OCI-LY1 (cell line): ENCODE results near the gene GPR32.
"Not testable (repeated sequence)": the region's sequence is repeated elsewhere in the genome, so short reads cannot be mapped to it uniquely, and the experiment has no call there.

Experiments
- H2AFZ ChIP-seq: fragments of 200-600 bp; sonication (generic), shearing (Covaris generic); 2 replicates; pipeline ENCODE4 v1.6.0; 2014; ENCODE audit warnings: antibody characterized with exemption, mild to moderate bottlenecking, low read length
- H3F3A ChIP-seq: fragments of 200-600 bp; sonication (generic), shearing (Covaris generic); 2 replicates; pipeline ENCODE4 v1.6.0; 2014; ENCODE audit warnings: mild to moderate bottlenecking, antibody characterized with exemption, low read length, moderate library complexity; ENCODE audit not compliant: insufficient read depth
- H3K27ac ChIP-seq: fragments of 200-600 bp; sonication (generic); 2 replicates; pipeline ENCODE4 v1.5.1; 2014; ENCODE audit warnings: low read length, mixed run types, mild to moderate bottlenecking, low read depth; ENCODE audit not compliant: poor library complexity, severe bottlenecking
- H3K27me3 ChIP-seq: fragments of 200-600 bp; sonication (generic); 2 replicates; pipeline ENCODE4 v1.6.0; 2014; ENCODE audit warnings: antibody characterized with exemption, mild to moderate bottlenecking, low read length, moderate library complexity; ENCODE audit not compliant: insufficient read depth
- H3K36me3 ChIP-seq: fragments of 200-600 bp; sonication (generic); 2 replicates; pipeline ENCODE4 v1.6.1; 2014; ENCODE audit warnings: mild to moderate bottlenecking, antibody characterized with exemption, low read length, moderate library complexity, mixed read lengths; ENCODE audit not compliant: insufficient read depth
- H3K4me1 ChIP-seq: fragments of 200-600 bp; sonication (generic); 2 replicates; pipeline ENCODE4 v1.5.1; 2014; ENCODE audit warnings: mild to moderate bottlenecking, low read length, moderate library complexity; ENCODE audit not compliant: insufficient read depth, severe bottlenecking
- H3K4me2 ChIP-seq: fragments of 200-600 bp; sonication (generic), shearing (Covaris generic); 2 replicates; pipeline ENCODE4 v1.6.1; 2014; ENCODE audit warnings: low read length
- H3K4me3 ChIP-seq: fragments of 200-600 bp; sonication (generic); 2 replicates; pipeline ENCODE4 v1.5.1; 2014; ENCODE audit warnings: low read length, low read depth, mild to moderate bottlenecking, mixed read lengths; ENCODE audit not compliant: poor library complexity, severe bottlenecking
- H3K79me2 ChIP-seq: fragments of 200-600 bp; shearing (Covaris generic); 2 replicates; pipeline ENCODE4 v1.6.1; 2016; ENCODE audit warnings: mixed run types, low read length, mixed read lengths; ENCODE audit not compliant: insufficient read depth
- H3K9ac ChIP-seq: fragments of 200-600 bp; sonication (generic), shearing (Covaris generic); 2 replicates; pipeline ENCODE4 v1.6.1; 2014; ENCODE audit warnings: mild to moderate bottlenecking, low read length, mixed read lengths
- H3K9me2 ChIP-seq: fragments of 200-600 bp; sonication (generic), shearing (Covaris generic); 2 replicates; pipeline ENCODE4 v1.6.1; 2014; ENCODE audit warnings: low read depth, mild to moderate bottlenecking, low read length, mixed read lengths
- H3K9me3 ChIP-seq: fragments of 200-600 bp; shearing (Covaris generic); 2 replicates; pipeline ENCODE4 v1.6.1; 2014; ENCODE audit warnings: low read length, mixed read lengths
- H4K20me1 ChIP-seq: fragments of 200-600 bp; sonication (generic), shearing (Covaris generic); 2 replicates; pipeline ENCODE4 v1.6.0; 2016; ENCODE audit warnings: mild to moderate bottlenecking, low read length; ENCODE audit not compliant: insufficient read depth
- CTCF ChIP-seq: fragments of 200-600 bp; sonication (generic), shearing (Covaris generic); IDR thresholded peaks from 2 replicates; pipeline ENCODE4 v1.5.1; 2017; ENCODE audit warnings: mild to moderate bottlenecking, antibody characterized with exemption, low read length, moderate library complexity, mixed read lengths
- EZH2 ChIP-seq: fragments of 200-600 bp; sonication (generic), shearing (Covaris generic); IDR thresholded peaks from 2 replicates; pipeline ENCODE4 v1.8.0; 2017; ENCODE audit warnings: borderline replicate concordance, mixed run types, mild to moderate bottlenecking, antibody characterized with exemption, low read length, moderate library complexity, mixed read lengths

Gene GPR32

GRCh38 chr19:50768277-50768676 is 2.0 kb upstream of the GPR32 start:
- Histone ChIP-seq H3K79me2 (no peaks in the 10 kb centered on the region), H3K27me3 (no peaks in the 10 kb centered on the region), H4K20me1 (no peaks in the 10 kb centered on the region), H3F3A (no peaks in the 10 kb centered on the region), H3K9me2 (no peaks in the 10 kb centered on the region), H3K27ac (no peak overlapping the region), H3K9me3 (no peaks in the 10 kb centered on the region), H3K9ac (no peak overlapping the region), H3K36me3 (no peaks in the 10 kb centered on the region; the same call in 1 of the 2 replicates), H3K4me2 (no peak overlapping the region), H3K4me1 (no peaks in the 10 kb centered on the region), H3K4me3 (no peak overlapping the region), H2AFZ (no peak overlapping the region)
- no peak for TF ChIP-seq CTCF
- no peak for TF ChIP-seq EZH2

GRCh38 chr19:50770888-50771287 is 624 bp downstream of the GPR32 start:
- Histone ChIP-seq H3K9ac (no peak overlapping the region), H4K20me1 (no peaks in the 10 kb centered on the region), H3F3A (no peaks in the 10 kb centered on the region), H3K79me2 (no peaks in the 10 kb centered on the region), H3K4me1 (no peaks in the 10 kb centered on the region), H3K36me3 (no peaks in the 10 kb centered on the region; the same call in 1 of the 2 replicates), H3K27ac (no peak overlapping the region), H3K27me3 (no peaks in the 10 kb centered on the region), H3K9me3 (no peaks in the 10 kb centered on the region), H3K4me3 (no peak overlapping the region), H3K4me2 (no peak overlapping the region), H3K9me2 (no peaks in the 10 kb centered on the region), H2AFZ (no peak overlapping the region)
- TF ChIP-seq CTCF (no peak), EZH2 (no peak)

DNA sequence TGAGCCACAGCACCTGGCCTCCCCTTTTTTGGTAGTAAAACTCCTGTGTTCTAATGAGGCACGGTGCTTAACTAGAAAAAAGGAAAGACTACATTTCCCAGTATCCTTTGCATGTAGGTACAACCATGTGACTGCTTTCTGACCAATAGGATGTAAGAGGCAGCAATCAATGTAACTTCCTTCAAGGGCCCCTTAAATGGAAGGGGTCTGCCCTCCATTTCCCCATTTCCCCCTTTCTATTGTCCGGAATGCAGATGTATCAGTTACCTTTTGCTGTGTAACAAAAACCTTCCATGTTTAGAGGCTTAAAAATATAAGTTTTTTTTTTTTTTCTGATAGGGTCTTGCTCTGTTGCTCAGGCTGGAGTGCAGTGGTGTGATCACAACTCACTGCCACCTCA is 2.2 kb downstream of the GPR32 start:
- Histone ChIP-seq H3K4me3 (no peak overlapping the region), H3K27me3 (no peaks in the 10 kb centered on the region)

GRCh38 chr19:50772912-50773311 is 2.6 kb downstream of the GPR32 start:
- not testable (repeated sequence) for H3K9me2 ChIP-seq, H3K27me3 ChIP-seq, H3K4me2 ChIP-seq, H3K4me1 ChIP-seq, H4K20me1 ChIP-seq, H3K9me3 ChIP-seq, H3K9ac ChIP-seq, H3K4me3 ChIP-seq, H3K36me3 ChIP-seq, H3K27ac ChIP-seq, H3K79me2 ChIP-seq, H3F3A ChIP-seq, H2AFZ ChIP-seq

More for the DNA sequence above, 2.2 kb downstream of the GPR32 start:
- H4K20me1 ChIP-seq: no peaks in the 10 kb centered on the region
- H3K9me3 ChIP-seq: no peaks in the 10 kb centered on the region
- H3F3A ChIP-seq: no peaks in the 10 kb centered on the region
- no peak overlapping the region for H3K4me2 ChIP-seq
- H3K27ac ChIP-seq: no peak overlapping the region
- no peak overlapping the region for H2AFZ ChIP-seq
- no peaks in the 10 kb centered on the region; the same call in 1 of the 2 replicates for H3K36me3 ChIP-seq
- H3K4me1 ChIP-seq: no peaks in the 10 kb centered on the region
- no peak overlapping the region for H3K9ac ChIP-seq
- H3K79me2 ChIP-seq: no peaks in the 10 kb centered on the region
- no peaks in the 10 kb centered on the region for H3K9me2 ChIP-seq
- TF ChIP-seq EZH2 (no peak), CTCF (no peak)

DNA sequence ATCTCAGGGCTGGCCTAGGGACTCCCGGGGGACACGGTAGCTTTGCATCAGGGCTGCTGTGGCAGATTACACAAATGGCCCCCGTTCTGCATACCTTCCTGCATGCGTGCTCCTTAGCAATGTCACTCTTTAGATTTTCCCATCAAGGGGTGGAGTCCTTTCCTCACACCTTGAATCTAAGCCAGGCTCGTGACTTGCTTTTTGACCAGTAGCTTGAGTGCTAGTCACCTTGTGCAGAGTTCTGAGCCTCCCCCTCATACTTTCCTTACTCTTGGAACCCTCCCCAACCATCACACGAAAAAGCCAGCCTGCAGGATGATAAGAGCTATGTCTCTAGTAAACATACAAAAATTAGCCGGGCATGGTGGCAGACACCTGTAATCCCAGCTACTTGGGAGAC is 3.2 kb downstream of the GPR32 start:
- H3K9me3 ChIP-seq, H3K36me3 ChIP-seq, H3K9me2 ChIP-seq, H4K20me1 ChIP-seq, H3K4me3 ChIP-seq, H3K9ac ChIP-seq, H3F3A ChIP-seq, H3K4me2 ChIP-seq, H3K4me1 ChIP-seq, H3K79me2 ChIP-seq, H2AFZ ChIP-seq, H3K27me3 ChIP-seq, H3K27ac ChIP-seq: not testable (repeated sequence)
